Measurements from ENCODE around the gene CYP21A2.
"Not testable (repeated sequence)": the region's sequence is repeated elsewhere in the genome, so short reads cannot be mapped to it uniquely, and the experiment has no call there.

The CYP21A2 gene

GRCh38 chr6:32037598-32038524 is at the start of gene CYP21A2:
Gene CYP21A2, plus strand, starts transcription at chr6:32038415. Its CDS starts 8 bp downstream, at chr6:32038423.
- not testable (repeated sequence) for DNase-seq (ENCODE audit: low spot score)

- DNase-seq (ENCODE audit: low spot score) = not testable (repeated sequence)
Observed at GRCh38 chr6:31989363-31989762, 48.9 kb upstream of the CYP21A2 start.

- DNase-seq (ENCODE audit: low spot score) = not testable (repeated sequence)
Observed at GRCh38 chr6:31994421-31994820, 43.8 kb upstream of the CYP21A2 start.

DNA sequence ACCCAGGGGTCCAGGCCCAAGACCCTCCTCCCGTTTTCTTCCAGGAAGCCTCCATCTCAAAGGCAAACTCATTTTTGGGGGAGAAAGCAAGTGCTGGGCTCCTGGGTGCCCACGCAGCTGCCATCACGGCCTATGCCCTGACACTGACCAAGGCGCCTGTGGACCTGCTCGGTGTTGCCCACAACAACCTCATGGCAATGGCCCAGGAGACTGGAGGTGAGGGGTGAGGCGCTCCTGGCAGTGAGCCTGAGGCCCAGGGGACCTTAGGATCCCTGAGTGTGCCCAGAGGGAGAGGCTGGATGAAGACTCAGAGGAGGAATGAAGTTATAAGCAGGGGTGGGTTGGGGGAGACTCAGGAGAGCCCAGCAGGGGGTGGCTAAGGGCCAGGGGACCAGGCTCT is 41.8 kb upstream of the CYP21A2 start:
- DNase-seq (ENCODE audit: low spot score) = not testable (repeated sequence)

GRCh38 chr6:32002546-32003268 is 35.5 kb upstream of the CYP21A2 start:
- DNase-seq (ENCODE audit: low spot score) = not testable (repeated sequence)

- not testable (repeated sequence) for DNase-seq (ENCODE audit: low spot score)
Observed at GRCh38 chr6:32003301-32003700, 34.9 kb upstream of the CYP21A2 start.

DNA sequence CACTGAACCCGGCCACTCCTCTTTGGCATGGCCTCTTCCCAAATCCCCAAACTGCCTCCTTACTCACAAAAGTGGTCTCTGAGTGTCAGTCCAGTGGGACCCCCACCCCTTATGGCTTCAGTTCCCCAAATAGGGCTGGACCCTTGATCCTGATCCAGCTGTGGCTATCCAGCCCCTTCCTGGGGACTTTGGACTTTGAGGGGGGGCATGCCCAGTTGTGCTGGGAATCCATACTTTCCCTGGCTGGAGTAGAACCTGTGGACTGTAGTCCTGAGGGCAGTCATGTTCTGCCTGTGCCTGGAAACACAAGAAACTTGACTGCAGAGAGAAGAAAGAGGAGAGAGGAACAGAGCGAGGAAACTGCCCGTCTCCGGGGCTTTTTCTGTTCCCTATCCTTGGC is 33.8 kb upstream of the CYP21A2 start:
- DNase-seq (ENCODE audit: low spot score) = not testable (repeated sequence)

- not testable (repeated sequence) for DNase-seq (ENCODE audit: low spot score)
Observed at GRCh38 chr6:32004864-32005537, 33.2 kb upstream of the CYP21A2 start.

GRCh38 chr6:32005538-32005880 is 32.7 kb upstream of the CYP21A2 start:
- DNase-seq (ENCODE audit: low spot score) = not testable (repeated sequence)

DNA sequence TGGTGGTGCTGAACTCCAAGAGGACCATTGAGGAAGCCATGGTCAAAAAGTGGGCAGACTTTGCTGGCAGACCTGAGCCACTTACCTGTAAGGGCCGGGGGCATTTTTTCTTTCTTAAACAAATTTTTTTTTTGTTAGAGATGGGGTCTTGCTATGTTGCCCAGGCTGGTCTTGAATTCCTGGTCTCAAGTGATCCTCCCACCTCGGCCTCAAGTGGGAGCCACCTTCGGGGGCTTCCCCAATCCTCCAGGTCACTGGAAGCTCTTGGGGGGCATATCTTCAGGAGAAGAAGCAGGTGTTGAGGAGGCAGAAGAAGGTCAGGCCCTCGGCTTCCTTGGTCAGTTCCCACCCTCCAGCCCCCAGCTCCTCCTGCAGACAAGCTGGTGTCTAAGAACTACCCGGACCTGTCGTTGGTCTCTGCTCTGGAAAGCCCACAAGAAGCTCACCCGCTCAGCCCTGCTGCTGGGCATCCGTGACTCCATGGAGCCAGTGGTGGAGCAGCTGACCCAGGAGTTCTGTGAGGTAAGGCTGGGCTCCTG is 32.2 kb upstream of the CYP21A2 start:
- DNase-seq (ENCODE audit: low spot score) = not testable (repeated sequence)

- not testable (repeated sequence) for DNase-seq (ENCODE audit: low spot score)
Observed at GRCh38 chr6:32007086-32007485, 31.1 kb upstream of the CYP21A2 start.

- DNase-seq (ENCODE audit: low spot score) = not testable (repeated sequence)
Observed at GRCh38 chr6:32008037-32008436, 30.2 kb upstream of the CYP21A2 start.

- DNase-seq (ENCODE audit: low spot score) = not testable (repeated sequence)
Observed at GRCh38 chr6:32008616-32009015, 29.6 kb upstream of the CYP21A2 start.

- DNase-seq (ENCODE audit: low spot score) = not testable (repeated sequence)
Observed at GRCh38 chr6:32009537-32009936, 28.7 kb upstream of the CYP21A2 start.

DNA sequence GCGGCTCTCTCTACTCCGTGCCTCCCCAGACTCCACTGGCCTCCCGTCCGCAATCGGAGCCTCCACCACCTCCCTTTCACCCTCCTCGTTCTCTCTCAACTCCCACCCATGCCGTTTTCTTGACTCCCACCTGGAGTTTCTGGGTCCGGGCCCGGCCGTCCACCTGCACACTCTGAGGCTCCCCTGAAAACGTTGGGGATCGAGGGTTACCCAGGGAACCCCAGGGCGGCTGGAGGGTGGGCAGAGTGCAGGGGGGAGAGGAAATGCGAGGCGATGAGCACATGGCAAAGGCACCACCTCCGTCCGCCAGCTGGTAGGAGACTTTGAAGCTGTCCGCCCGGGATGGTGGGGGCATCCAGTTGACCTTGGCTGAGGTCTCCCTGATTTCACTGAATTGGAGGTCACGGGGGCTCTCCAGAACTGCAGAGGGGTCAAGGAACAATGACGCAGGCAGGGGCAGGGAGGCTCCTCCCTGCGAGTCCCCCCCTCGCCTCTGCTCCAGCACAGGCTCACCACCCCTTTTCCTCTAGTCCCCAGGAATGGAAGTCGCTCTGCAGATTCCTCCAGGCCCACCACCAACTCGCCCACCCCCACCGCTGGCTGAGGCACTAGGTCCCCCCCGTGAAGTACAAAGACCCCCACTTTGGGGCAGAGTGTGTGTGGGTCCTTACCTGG is 27.2 kb upstream of the CYP21A2 start:
- not testable (repeated sequence) for DNase-seq (ENCODE audit: low spot score)

DNA sequence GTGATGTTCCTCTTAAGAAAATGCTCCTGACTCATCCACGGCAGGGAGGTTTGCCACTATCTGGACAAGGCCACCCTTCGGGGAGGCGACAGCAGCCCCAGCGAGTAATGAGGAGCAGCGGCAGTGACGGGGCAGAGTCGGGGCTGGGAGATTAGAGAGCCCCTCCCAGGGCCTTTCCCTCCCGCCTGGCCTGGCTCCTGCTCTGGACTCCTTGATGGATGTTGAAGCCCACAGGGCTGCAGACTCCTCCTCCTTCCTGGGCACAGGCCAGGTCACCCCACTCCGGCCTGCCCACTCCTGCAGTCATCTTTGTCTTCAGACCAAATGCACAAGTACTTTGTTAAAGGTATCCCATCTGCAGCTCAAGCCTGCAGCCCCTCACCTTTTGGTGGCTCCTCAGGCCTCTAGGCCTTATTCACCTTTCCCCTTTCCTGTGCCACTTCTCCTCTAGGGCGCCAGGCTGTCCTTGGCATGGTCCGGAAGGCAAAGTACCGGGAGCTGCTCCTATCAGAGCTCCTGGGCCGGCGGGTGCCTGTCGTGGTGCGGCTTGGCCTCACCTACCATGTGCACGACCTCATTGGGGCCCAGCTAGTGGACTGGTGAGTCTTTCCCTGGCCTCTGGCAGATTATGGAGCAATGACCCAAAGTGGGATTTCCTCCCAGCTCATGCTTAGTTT is 25.1 kb upstream of the CYP21A2 start:
- not testable (repeated sequence) for DNase-seq (ENCODE audit: low spot score)

DNA sequence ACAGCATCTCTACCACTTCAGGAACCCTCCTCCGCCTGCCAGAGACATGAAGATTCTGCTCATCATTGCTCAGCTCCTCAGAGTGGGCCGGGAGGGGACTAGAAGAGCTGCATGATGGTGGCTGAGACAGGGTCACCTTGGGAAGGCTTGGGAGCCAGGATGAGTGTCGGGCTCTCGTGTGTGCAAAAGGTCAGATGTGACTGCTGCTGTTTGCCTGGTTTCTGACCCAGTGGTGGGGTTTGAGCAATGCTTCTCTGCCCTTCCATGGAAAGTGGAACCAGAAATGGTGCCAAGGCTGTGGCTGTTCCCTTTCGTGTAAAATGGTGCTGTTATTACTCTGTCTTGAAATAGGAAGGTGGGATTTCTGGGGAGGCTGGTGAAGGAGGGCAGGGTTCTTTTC is 24.5 kb upstream of the CYP21A2 start:
- DNase-seq (ENCODE audit: low spot score) = not testable (repeated sequence)

DNA sequence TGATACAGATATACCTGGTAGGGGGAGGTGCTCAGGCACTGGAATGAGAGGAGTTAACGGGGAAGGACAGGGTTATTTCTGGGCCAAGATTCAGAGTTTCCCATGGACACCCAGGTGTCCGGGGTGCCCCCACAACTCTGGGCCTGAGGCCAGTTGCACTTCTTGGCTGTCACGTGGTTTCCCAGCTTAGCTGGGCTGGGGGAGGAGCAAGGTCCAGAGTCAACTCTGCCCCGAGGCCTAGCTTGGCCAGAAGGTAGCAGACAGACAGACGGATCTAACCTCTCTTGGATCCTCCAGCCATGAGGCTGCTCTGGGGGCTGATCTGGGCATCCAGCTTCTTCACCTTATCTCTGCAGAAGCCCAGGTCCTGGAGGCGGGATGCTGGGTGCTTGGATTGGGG is 23.7 kb upstream of the CYP21A2 start, which contains the start of gene C4B:
C4B (plus strand) TSS at position 249 of the 400 bp plus-strand sequence; CDS start at position 300, 51 bp downstream.
- not testable (repeated sequence) for DNase-seq (ENCODE audit: low spot score)

DNA sequence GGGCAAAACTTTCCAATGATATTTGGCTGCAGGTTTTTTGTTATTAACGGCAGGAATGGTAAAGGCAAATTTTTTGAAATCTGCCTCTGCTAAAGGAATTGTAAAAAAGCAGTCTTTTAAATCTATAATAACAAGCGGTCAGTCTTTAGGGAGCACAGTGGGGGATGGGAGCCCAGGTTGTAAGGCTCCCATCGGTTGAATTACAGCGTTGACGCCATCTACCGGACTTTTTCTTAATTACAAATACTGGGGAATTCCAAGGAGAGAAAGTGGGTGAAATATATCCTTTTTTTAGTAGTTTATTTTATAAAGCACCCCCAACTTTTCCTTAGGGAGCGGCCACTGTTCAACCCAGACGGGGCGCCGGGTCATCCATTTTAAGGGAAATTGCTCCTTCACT is 16.1 kb upstream of the CYP21A2 start:
- not testable (repeated sequence) for DNase-seq (ENCODE audit: low spot score)

GRCh38 chr6:32028631-32029030 is 9.6 kb upstream of the CYP21A2 start:
- not testable (repeated sequence) for DNase-seq (ENCODE audit: low spot score)

DNA sequence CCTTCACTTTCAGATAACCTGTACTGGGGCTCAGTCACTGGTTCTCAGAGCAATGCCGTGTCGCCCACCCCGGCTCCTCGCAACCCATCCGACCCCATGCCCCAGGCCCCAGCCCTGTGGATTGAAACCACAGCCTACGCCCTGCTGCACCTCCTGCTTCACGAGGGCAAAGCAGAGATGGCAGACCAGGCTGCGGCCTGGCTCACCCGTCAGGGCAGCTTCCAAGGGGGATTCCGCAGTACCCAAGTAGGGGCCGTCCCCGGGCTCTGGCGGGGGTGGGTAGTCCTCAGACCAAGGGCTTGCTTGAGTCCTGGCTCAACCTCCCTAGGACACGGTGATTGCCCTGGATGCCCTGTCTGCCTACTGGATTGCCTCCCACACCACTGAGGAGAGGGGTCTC is 8.7 kb upstream of the CYP21A2 start:
- DNase-seq (ENCODE audit: low spot score) = not testable (repeated sequence)
